Epidermal melanocyte (primary cell): ENCODE results near the gene FAM120A.
"Not testable (repeated sequence)": the region's sequence is repeated elsewhere in the genome, so short reads cannot be mapped to it uniquely, and the experiment has no call there.

ENCODE experiments used
- DNase-seq: peaks from one replicate; pipeline ENCODE4 v3.0.0; 2011; ENCODE audit warnings: low spot score; ENCODE audit not compliant: insufficient read length

The FAM120A gene

GRCh38 chr9:93507768-93508167, 56.3 kb downstream of the FAM120A start:
- no peak for DNase-seq

DNA sequence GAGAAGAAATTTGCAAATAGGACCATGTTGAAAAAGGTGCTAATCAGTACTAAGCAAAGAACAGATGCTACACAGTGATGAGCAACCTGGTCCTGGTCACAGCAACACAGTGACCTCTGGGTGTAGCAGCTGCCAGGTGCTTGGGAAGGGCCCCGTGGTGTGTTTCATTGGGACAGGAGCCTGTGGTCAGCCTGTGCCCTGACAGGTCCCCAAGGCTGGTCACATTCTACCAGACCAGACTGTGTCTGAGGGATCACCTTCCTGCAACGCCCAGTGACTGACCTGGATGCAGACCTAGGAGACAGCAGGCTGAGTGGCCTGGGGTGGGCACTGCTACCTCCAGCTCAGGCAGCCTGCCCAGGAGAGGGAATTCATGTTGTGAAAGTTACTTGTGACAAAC, 56.7 kb downstream of the FAM120A start:
- no peak for DNase-seq

DNA sequence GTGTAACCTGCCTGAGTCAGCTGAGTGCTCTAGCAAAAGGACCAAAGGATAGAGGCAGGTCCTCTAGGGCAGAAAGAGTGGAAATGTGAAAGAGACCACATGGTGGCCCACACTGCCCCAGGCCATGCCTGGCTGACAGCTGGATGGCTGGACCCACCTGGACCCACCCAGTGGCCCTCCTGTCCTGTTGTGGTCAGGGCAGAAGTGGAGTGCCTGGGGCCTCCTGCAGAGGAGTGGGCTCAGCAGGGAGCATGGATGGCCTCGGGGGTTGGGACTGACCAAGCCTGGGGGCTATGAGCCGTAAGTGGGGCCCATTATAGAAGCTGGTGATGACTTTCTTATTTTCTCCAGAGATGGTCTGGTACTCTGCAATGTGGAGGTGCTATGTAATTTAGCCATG, 57.6 kb downstream of the FAM120A start:
- DNase-seq = no peak

- no peak for DNase-seq
These were observed 58.6 kb downstream of the FAM120A start for GRCh38 chr9:93510041-93510440.

GRCh38 chr9:93511228-93511627, 59.7 kb downstream of the FAM120A start:
- not testable (repeated sequence) for DNase-seq

- DNase-seq = not testable (repeated sequence)
These were observed 60.8 kb downstream of the FAM120A start for GRCh38 chr9:93512170-93512812.

- no peak for DNase-seq
These were observed 62.1 kb downstream of the FAM120A start for GRCh38 chr9:93513606-93514005.

GRCh38 chr9:93517331-93517730, 65.8 kb downstream of the FAM120A start:
- no peak for DNase-seq

- no peak for DNase-seq
These were observed 69.0 kb downstream of the FAM120A start for GRCh38 chr9:93520523-93520922.

- DNase-seq = no peak
These were observed 71.3 kb downstream of the FAM120A start for GRCh38 chr9:93522736-93523135.

- no peak for DNase-seq
These were observed 72.1 kb downstream of the FAM120A start for GRCh38 chr9:93523518-93524144.

GRCh38 chr9:93525476-93525875, 74.0 kb downstream of the FAM120A start:
- DNase-seq = no peak

DNA sequence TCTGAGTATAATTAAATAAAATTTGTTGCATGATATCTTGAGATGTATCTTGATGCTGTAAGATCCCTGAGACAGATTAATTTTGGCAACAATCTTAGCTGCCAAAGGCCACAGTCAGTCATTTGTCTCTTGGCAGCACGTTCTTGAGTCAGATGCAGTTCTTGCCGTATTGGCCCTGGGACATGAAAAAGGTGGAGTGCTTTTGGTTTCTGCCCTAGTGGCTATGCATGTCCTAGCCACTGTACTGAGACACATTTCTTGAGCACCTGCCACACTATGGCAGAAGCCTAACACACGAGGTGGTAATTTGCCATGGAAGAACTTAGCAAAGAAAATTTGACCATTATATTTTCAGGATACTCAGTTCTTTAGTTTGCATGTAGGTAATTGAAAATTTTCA, 79.9 kb downstream of the FAM120A start:
- no peak for DNase-seq

GRCh38 chr9:93532141-93532540, 80.7 kb downstream of the FAM120A start:
- no peak for DNase-seq

- DNase-seq = no peak
These were observed 82.4 kb downstream of the FAM120A start for GRCh38 chr9:93533863-93534262.

- DNase-seq = no peak
These were observed 84.7 kb downstream of the FAM120A start for GRCh38 chr9:93536167-93536566.

DNA sequence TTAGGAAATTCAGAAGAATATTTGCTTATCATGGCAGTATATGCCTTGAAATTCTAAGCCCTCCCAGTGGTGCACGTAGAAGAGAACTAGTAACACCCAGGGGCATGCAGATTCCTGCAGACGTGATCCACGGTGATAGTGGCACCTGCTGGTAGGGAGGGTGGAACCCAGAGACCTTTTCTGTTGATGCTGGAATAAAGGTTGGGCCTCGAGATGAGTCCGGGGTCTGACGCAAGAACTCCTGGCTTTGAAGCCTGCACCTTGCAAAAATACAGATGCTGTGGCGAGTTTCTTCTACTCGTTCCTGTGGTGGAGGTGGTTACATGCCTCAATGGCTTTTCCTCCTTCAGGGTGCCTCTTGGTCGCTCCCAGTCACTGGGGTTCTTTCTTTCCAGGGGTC, 85.4 kb downstream of the FAM120A start:
- DNase-seq = no peak

DNA sequence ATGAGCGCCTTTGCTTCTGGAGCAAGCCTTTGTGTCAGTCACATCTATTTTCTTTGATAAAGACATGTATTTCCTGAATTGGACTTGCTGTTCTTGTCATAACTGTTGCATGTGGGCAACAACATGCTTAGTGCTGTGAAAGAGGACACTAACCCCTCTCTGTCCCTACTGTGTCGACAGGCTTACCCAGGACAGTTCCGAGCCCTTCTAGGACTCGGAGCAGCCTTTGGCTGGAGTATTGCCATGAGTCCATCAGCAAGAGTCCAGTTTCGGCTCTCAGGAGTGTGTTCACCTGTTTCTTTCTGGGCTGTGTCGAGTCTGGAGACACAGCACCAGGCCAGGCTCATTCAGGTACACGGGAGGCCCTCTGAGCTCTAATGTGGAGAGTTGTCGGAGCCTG, 88.8 kb downstream of the FAM120A start:
- DNase-seq = no peak

DNA sequence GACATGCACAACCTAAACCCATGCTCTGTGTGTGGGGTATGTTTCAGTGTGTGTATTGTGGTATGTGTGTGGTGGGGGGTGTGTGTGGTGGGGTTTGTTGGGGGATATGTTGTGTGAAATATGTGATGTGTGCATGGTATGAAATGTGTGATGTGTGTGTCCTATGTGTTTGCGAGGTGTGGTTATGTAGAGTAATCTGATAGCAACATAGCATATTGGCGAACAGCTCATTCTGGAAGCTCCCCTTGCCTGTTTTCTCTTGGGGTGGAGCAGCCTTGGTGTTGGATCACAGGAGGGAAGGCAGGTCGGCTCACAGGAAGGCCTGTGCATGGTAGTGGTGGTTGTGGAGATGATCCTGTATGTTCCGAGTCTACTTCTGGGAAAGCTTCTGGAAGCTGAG, 89.5 kb downstream of the FAM120A start:
- DNase-seq = no peak

- no peak for DNase-seq
These were observed 90.3 kb downstream of the FAM120A start for GRCh38 chr9:93541581-93542349.

DNA sequence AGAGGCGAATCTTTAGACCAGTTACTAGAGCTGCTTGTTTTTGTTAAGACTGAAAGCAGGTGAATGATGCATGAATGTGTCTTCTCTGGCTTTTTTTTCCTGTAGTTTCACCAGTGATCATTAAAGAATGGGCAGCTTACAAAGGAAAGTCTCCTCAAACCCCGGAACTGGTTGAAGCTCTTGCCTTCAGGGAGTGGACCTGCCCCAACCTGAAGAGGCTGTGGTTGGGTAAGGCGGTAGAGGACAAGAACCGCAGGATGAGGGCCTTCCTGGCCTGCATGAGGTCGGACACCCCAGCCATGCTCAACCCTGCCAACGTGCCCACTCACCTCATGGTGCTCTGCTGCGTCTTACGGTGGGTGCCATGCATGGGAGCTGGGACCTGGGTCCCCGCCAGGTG, 91.6 kb downstream of the FAM120A start:
- no peak for DNase-seq

- no peak for DNase-seq
These were observed 94.9 kb downstream of the FAM120A start for GRCh38 chr9:93546356-93546755.

GRCh38 chr9:93549611-93550010, 98.1 kb downstream of the FAM120A start:
- no peak for DNase-seq
